ENCODE data around the gene DGKG.

DGKG gene

GRCh38 chr3:186340204-186340603 lies 21.8 kb downstream of the DGKG start:
- no peak overlapping the region for H3K9ac ChIP-seq (ENCODE audit: low read length)
- no peaks in the 10 kb centered on the region for H3K36me3 ChIP-seq (ENCODE audit: control insufficient read depth, insufficient read depth, low read length)
- no peaks in the 10 kb centered on the region for H3K4me1 ChIP-seq (ENCODE audit: control insufficient read depth, insufficient read depth, low read length)
- H3K27ac ChIP-seq (ENCODE audit: low read depth, low read length) = no peak overlapping the region
- H3K27me3 ChIP-seq (ENCODE audit: control insufficient read depth, insufficient read depth, low read length) = no peaks in the 10 kb centered on the region
- H3K4me3 ChIP-seq (ENCODE audit: low read depth, low read length) = no peak overlapping the region
- H3K9me3 ChIP-seq (ENCODE audit: control insufficient read depth, insufficient read depth, low read depth, low read length) = no peaks in the 10 kb centered on the region

- no peak overlapping the region for H3K4me3 ChIP-seq (ENCODE audit: low read depth, low read length)
- no peaks in the 10 kb centered on the region for H3K27me3 ChIP-seq (ENCODE audit: control insufficient read depth, insufficient read depth, low read length)
- H3K27ac ChIP-seq (ENCODE audit: low read depth, low read length) = no peak overlapping the region
- no peaks in the 10 kb centered on the region for H3K9me3 ChIP-seq (ENCODE audit: control insufficient read depth, insufficient read depth, low read depth, low read length)
- H3K9ac ChIP-seq (ENCODE audit: low read length) = no peak overlapping the region
- H3K36me3 ChIP-seq (ENCODE audit: control insufficient read depth, insufficient read depth, low read length) = no peaks in the 10 kb centered on the region
- no peaks in the 10 kb centered on the region for H3K4me1 ChIP-seq (ENCODE audit: control insufficient read depth, insufficient read depth, low read length)
Measured at GRCh38 chr3:186339180-186339918, 22.7 kb downstream of the DGKG start.

DNA sequence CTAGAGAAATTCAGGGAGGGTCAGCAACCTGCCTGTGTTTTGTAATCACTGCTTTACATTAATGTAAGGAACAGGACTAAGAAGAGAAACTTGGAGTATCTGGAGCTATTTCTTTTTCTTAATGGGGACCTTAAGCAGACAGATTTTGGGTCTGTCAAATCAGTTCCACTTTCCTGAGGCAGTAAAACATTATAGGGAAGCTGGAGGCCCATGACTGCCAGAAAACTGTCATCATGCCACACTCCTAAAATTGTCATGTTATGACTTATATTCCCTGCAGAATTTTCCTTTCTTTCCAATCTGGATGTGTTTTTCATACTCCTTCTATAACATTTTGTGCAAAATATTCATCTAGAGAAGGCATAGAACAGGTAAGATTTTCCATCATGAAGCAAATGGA lies 28.8 kb downstream of the DGKG start:
- Histone ChIP-seq H3K4me1 (ENCODE audit: control insufficient read depth, insufficient read depth, low read length) (no peaks in the 10 kb centered on the region), H3K27me3 (ENCODE audit: control insufficient read depth, insufficient read depth, low read length) (peaks cover 5% of the 10 kb centered on the region; the same call in 1 of the 2 replicates), H3K9me3 (ENCODE audit: control insufficient read depth, insufficient read depth, low read depth, low read length) (no peaks in the 10 kb centered on the region)

DNA sequence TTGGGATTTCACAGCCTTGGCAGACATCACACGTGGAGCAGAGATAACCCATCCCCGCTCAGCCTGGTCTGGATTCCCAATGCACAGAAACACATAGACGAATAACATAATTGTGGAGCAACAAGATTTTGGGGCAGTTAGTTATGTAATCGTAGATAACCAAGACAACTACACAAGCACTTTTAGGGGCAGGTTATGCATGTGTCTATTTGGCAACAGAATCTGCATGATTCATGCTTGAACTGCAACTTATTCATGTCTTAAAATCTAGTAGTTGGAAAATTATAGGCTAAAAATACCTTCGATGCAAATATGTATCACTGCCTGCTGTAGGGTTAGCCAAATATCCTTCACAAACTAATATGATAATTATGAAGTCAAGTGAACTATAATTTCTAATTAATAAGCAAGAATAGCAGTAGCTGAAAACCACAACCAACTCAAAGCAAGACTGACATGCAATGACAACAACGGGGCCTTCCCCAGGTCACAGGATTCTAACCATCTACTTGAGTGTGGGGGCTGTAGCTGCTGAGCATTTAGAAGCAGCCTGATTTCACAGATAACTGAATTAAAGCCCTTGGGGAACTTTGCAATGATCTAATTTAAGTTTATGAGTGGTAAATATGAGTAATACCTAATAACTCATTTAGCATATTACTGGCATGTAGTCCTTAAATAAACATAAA lies 31.1 kb downstream of the DGKG start:
- Histone ChIP-seq H3K36me3 (ENCODE audit: control insufficient read depth, insufficient read depth, low read length) (no peaks in the 10 kb centered on the region), H3K9me3 (ENCODE audit: control insufficient read depth, insufficient read depth, low read depth, low read length) (no peaks in the 10 kb centered on the region), H3K27ac (ENCODE audit: low read depth, low read length) (no peak overlapping the region), H3K4me1 (ENCODE audit: control insufficient read depth, insufficient read depth, low read length) (no peaks in the 10 kb centered on the region), H3K9ac (ENCODE audit: low read length) (no peak overlapping the region), H3K4me3 (ENCODE audit: low read depth, low read length) (no peak overlapping the region), H3K27me3 (ENCODE audit: control insufficient read depth, insufficient read depth, low read length) (peaks cover 5% of the 10 kb centered on the region; the same call in 1 of the 2 replicates)

More for the DNA sequence above, 28.8 kb downstream of the DGKG start:
- Histone ChIP-seq H3K36me3 (ENCODE audit: control insufficient read depth, insufficient read depth, low read length) (no peaks in the 10 kb centered on the region), H3K27ac (ENCODE audit: low read depth, low read length) (no peak overlapping the region), H3K9ac (ENCODE audit: low read length) (no peak overlapping the region), H3K4me3 (ENCODE audit: low read depth, low read length) (no peak overlapping the region)

DNA sequence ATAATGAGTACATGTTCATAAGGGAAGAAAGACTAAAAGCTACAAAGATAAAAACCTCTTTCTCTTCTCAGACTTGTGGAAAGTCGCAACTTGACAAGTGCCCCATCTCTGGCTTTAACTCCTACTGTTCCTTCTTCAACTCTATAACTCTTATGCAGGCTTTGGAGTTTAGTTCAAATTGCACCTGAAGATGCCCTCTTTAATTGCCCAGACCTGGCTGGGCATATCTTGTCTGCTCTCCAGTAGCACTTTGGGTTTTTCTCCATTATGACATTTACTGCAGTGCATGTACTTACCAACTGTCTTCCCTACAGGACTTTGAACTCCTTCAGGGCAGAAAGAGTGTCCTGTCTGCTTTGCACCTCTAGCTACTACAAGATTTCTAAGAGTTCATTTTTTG lies 32.4 kb downstream of the DGKG start:
- Histone ChIP-seq H3K36me3 (ENCODE audit: control insufficient read depth, insufficient read depth, low read length) (no peaks in the 10 kb centered on the region), H3K27ac (ENCODE audit: low read depth, low read length) (no peak overlapping the region), H3K9me3 (ENCODE audit: control insufficient read depth, insufficient read depth, low read depth, low read length) (no peaks in the 10 kb centered on the region), H3K4me1 (ENCODE audit: control insufficient read depth, insufficient read depth, low read length) (no peaks in the 10 kb centered on the region), H3K9ac (ENCODE audit: low read length) (no peak overlapping the region), H3K27me3 (ENCODE audit: control insufficient read depth, insufficient read depth, low read length) (peaks cover 5% of the 10 kb centered on the region; the same call in 1 of the 2 replicates), H3K4me3 (ENCODE audit: low read depth, low read length) (no peak overlapping the region)

DNA sequence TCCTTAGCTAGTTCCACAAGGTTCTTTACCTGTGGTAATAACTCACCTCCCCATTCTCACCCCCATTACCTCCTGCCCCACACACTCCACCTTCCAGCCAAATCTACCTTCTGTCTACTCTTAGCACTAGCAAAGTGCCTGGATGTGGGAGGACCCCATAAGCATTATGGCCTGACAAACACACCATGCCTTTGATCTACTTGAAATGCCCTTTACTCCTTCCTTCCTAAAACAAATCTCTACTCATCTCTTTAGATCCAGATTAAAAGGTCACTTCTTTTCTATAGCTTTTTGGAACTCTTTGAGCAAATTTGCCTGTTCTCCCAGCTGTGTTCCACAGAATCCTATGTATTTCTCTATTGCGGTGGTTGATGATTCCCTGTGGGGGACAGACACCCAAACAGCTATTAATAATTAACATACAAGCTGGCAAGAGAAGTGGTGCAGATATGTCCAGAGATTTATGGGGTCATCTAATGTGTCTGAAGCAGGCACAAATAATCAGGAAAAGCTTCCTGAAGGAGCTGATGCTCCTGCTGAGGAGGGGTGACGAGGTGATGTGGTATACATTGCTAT lies 34.0 kb downstream of the DGKG start:
- H3K36me3 ChIP-seq (ENCODE audit: control insufficient read depth, insufficient read depth, low read length) = no peaks in the 10 kb centered on the region
- no peak overlapping the region for H3K4me3 ChIP-seq (ENCODE audit: low read depth, low read length)
- no peaks in the 10 kb centered on the region for H3K4me1 ChIP-seq (ENCODE audit: control insufficient read depth, insufficient read depth, low read length)
- H3K9me3 ChIP-seq (ENCODE audit: control insufficient read depth, insufficient read depth, low read depth, low read length) = no peaks in the 10 kb centered on the region
- H3K9ac ChIP-seq (ENCODE audit: low read length) = no peak overlapping the region
- no peaks in the 10 kb centered on the region; the same call in 1 of the 2 replicates for H3K27me3 ChIP-seq (ENCODE audit: control insufficient read depth, insufficient read depth, low read length)
- no peak overlapping the region for H3K27ac ChIP-seq (ENCODE audit: low read depth, low read length)

DNA sequence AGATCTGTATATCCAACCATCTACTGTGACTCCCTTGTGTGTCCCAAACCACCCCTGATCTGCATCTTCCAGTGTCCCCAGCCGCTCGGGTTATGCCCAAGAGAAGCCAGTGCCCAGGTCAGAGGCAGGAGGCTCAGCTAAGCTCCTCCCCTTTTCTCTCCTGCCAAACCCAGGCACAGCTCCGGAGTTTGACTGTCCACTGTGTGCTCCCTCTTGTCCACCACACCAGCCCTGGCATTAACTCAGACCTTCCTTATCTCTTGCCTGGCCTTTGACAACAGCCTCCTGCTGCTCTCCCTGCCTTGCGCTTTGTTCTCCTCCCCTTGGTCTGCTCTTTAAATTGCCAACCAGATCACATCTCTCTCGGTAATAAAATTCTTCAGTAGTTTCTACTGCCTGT lies 39.3 kb downstream of the DGKG start:
- Histone ChIP-seq H3K27ac (ENCODE audit: low read depth, low read length) (no peak overlapping the region), H3K4me3 (ENCODE audit: low read depth, low read length) (no peak overlapping the region), H3K9me3 (ENCODE audit: control insufficient read depth, insufficient read depth, low read depth, low read length) (no peaks in the 10 kb centered on the region), H3K4me1 (ENCODE audit: control insufficient read depth, insufficient read depth, low read length) (no peaks in the 10 kb centered on the region), H3K9ac (ENCODE audit: low read length) (no peak overlapping the region), H3K27me3 (ENCODE audit: control insufficient read depth, insufficient read depth, low read length) (no peaks in the 10 kb centered on the region), H3K36me3 (ENCODE audit: control insufficient read depth, insufficient read depth, low read length) (no peaks in the 10 kb centered on the region)

GRCh38 chr3:186321746-186322145 lies 40.3 kb downstream of the DGKG start:
- Histone ChIP-seq H3K36me3 (ENCODE audit: control insufficient read depth, insufficient read depth, low read length) (no peaks in the 10 kb centered on the region), H3K9ac (ENCODE audit: low read length) (no peak overlapping the region), H3K4me3 (ENCODE audit: low read depth, low read length) (no peak overlapping the region), H3K9me3 (ENCODE audit: control insufficient read depth, insufficient read depth, low read depth, low read length) (no peaks in the 10 kb centered on the region), H3K27me3 (ENCODE audit: control insufficient read depth, insufficient read depth, low read length) (no peaks in the 10 kb centered on the region), H3K4me1 (ENCODE audit: control insufficient read depth, insufficient read depth, low read length) (no peaks in the 10 kb centered on the region), H3K27ac (ENCODE audit: low read depth, low read length) (no peak overlapping the region)

- H3K4me1 ChIP-seq (ENCODE audit: control insufficient read depth, insufficient read depth, low read length) = no peaks in the 10 kb centered on the region
- no peaks in the 10 kb centered on the region for H3K27me3 ChIP-seq (ENCODE audit: control insufficient read depth, insufficient read depth, low read length)
- no peak overlapping the region for H3K9ac ChIP-seq (ENCODE audit: low read length)
Measured at GRCh38 chr3:186320862-186321568, 41.0 kb downstream of the DGKG start.

DNA sequence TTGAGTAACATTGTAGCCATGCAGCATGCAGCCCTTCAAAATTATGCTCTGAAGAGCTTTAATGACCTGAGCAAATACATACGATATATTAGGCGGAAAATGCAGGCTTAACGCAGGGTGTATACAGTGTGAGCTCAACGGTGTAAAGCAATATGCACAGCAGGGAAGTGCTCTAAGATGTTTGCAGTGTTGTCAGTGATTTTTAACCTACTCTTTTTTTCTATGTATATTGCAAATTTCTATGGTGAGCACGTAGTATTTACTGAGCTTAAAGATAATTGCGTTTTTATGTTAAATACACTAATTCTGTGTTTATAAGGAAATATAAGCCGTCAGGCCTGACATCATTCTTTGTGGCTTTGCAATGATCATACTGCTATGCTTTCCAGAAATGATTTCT lies 42.1 kb downstream of the DGKG start:
- no peaks in the 10 kb centered on the region for H3K9me3 ChIP-seq (ENCODE audit: control insufficient read depth, insufficient read depth, low read depth, low read length)
- no peak overlapping the region for H3K9ac ChIP-seq (ENCODE audit: low read length)
- no peak overlapping the region for H3K27ac ChIP-seq (ENCODE audit: low read depth, low read length)
- no peaks in the 10 kb centered on the region for H3K27me3 ChIP-seq (ENCODE audit: control insufficient read depth, insufficient read depth, low read length)
- H3K36me3 ChIP-seq (ENCODE audit: control insufficient read depth, insufficient read depth, low read length) = no peaks in the 10 kb centered on the region
- H3K4me3 ChIP-seq (ENCODE audit: low read depth, low read length) = no peak overlapping the region
- H3K4me1 ChIP-seq (ENCODE audit: control insufficient read depth, insufficient read depth, low read length) = no peaks in the 10 kb centered on the region

More at GRCh38 chr3:186320862-186321568, 41.0 kb downstream of the DGKG start:
- H3K4me3 ChIP-seq (ENCODE audit: low read depth, low read length) = no peak overlapping the region
- no peaks in the 10 kb centered on the region for H3K36me3 ChIP-seq (ENCODE audit: control insufficient read depth, insufficient read depth, low read length)
- no peaks in the 10 kb centered on the region for H3K9me3 ChIP-seq (ENCODE audit: control insufficient read depth, insufficient read depth, low read depth, low read length)
- no peak overlapping the region for H3K27ac ChIP-seq (ENCODE audit: low read depth, low read length)

DNA sequence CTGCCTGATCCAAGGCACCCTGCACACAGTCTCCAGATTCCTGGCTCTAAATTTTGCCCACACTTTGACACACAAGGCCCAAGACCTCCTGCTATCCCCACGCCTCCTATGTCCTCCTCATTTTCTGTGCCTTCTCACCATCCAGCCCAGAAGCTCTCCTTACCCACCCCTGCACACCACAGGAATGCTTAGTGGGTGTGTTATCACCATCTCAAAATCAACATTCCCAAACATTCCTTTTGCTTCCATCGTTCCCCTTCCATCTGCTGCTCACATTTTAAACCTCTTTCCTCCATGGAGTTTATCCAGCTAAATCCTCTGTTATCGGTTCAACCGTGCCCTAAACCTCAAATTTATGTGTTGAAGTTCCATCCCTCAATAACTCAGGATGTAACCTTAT lies 43.9 kb downstream of the DGKG start:
- no peaks in the 10 kb centered on the region for H3K27me3 ChIP-seq (ENCODE audit: control insufficient read depth, insufficient read depth, low read length)
- no peak overlapping the region for H3K27ac ChIP-seq (ENCODE audit: low read depth, low read length)
- no peak overlapping the region for H3K4me3 ChIP-seq (ENCODE audit: low read depth, low read length)
- no peak overlapping the region for H3K9ac ChIP-seq (ENCODE audit: low read length)
- no peaks in the 10 kb centered on the region for H3K9me3 ChIP-seq (ENCODE audit: control insufficient read depth, insufficient read depth, low read depth, low read length)
- H3K4me1 ChIP-seq (ENCODE audit: control insufficient read depth, insufficient read depth, low read length) = no peaks in the 10 kb centered on the region
- H3K36me3 ChIP-seq (ENCODE audit: control insufficient read depth, insufficient read depth, low read length) = no peaks in the 10 kb centered on the region

Measured in HUES6 (cell line).